Prostate gland (tissue), 2 donors: ENCODE results near the gene FOXD4.
"Not testable (repeated sequence)": the region's sequence is repeated elsewhere in the genome, so short reads cannot be mapped to it uniquely, and the experiment has no call there.

Source experiments
- POLR2A ChIP-seq: fragments of 450-650 bp; IDR thresholded peaks from one replicate; pipeline ENCODE4 v1.6.1; 2016; ENCODE audit warnings: antibody characterized with exemption, mild to moderate bottlenecking
- TF ChIP-seq, protein P1 (sequence below), 4 experiments: fragments of 200-600 bp in 2 of 4; fragments of 450-650 bp in 2 of 4; sonication (generic) in 2 of 4; IDR thresholded peaks; 1 replicate in 3 of 4; 2 replicates in 1 of 4; pipeline ENCODE4 v1.5.1; 2016 to 2019; ENCODE audit warnings: antibody characterized with exemption in 4 of 4, mild to moderate bottlenecking in 2 of 4, moderate library complexity in 2 of 4

DNA sequence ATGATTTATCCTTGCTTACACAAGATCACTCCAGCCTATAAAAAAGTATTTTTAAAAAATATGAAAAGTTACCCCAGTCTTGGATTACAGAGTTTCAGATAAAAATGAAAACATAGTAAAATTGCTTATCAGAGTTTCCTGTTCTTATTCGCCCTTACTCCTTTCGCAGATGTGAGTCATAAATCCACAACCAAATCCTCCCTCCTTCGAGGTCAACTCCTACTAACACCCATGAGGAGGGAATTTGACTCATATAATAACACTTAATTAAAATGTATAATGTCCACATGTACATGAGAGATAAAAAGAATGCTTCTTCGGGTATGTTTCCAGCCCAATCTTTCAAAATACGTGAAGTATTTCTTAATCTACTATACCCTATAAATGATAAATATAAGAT lies 23.9 kb downstream of the FOXD4 start:
- TF ChIP-seq, protein P1, sequence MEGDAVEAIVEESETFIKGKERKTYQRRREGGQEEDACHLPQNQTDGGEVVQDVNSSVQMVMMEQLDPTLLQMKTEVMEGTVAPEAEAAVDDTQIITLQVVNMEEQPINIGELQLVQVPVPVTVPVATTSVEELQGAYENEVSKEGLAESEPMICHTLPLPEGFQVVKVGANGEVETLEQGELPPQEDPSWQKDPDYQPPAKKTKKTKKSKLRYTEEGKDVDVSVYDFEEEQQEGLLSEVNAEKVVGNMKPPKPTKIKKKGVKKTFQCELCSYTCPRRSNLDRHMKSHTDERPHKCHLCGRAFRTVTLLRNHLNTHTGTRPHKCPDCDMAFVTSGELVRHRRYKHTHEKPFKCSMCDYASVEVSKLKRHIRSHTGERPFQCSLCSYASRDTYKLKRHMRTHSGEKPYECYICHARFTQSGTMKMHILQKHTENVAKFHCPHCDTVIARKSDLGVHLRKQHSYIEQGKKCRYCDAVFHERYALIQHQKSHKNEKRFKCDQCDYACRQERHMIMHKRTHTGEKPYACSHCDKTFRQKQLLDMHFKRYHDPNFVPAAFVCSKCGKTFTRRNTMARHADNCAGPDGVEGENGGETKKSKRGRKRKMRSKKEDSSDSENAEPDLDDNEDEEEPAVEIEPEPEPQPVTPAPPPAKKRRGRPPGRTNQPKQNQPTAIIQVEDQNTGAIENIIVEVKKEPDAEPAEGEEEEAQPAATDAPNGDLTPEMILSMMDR (IDR thresholded peaks at IDR 0.05), result not testable (repeated sequence)
- TF ChIP-seq POLR2A, result not testable (repeated sequence)
